IPS-20b (cell line): ENCODE measurements around the gene UBA1.
A peak's percentile ranks its signal among the peaks of the same experiment; 100 is the strongest.

Experiments used
- H3K27ac ChIP-seq: one replicate; pipeline ENCODE4 v1.5.1; 2013; ENCODE audit warnings: low read length
- H3K27me3 ChIP-seq: 2 replicates; pipeline ENCODE4 v1.6.1; 2013; ENCODE audit warnings: mild to moderate bottlenecking, low read length, inconsistent platforms; ENCODE audit not compliant: insufficient read depth
- H3K36me3 ChIP-seq: 2 replicates; pipeline ENCODE4 v1.6.1; 2013; ENCODE audit warnings: low read depth, mild to moderate bottlenecking, inconsistent platforms, low read length, moderate library complexity; ENCODE audit not compliant: insufficient read depth
- H3K4me1 ChIP-seq: 2 replicates; pipeline ENCODE4 v1.6.1; 2013; ENCODE audit warnings: mild to moderate bottlenecking, control low read depth, inconsistent platforms, low read length, moderate library complexity; ENCODE audit not compliant: insufficient read depth
- H3K4me3 ChIP-seq: 2 replicates; pipeline ENCODE4 v1.5.1; 2013; ENCODE audit warnings: mild to moderate bottlenecking, low read length, inconsistent platforms
- H3K9ac ChIP-seq: 2 replicates; pipeline ENCODE4 v1.6.1; 2013; ENCODE audit warnings: low read depth, mild to moderate bottlenecking, inconsistent platforms, low read length, moderate library complexity
- H3K9me3 ChIP-seq: 2 replicates; pipeline ENCODE4 v1.6.1; 2013; ENCODE audit warnings: mild to moderate bottlenecking, low read depth, low read length, inconsistent platforms; ENCODE audit not compliant: insufficient read depth

UBA1 gene

GRCh38 chrX:47193475-47194193, at the start of gene UBA1:
Gene UBA1, plus strand, starts transcription at chrX:47193829. Its CDS starts 4,974 bp downstream, at chrX:47198803.
- Histone ChIP-seq H3K4me3 (peak within 1 kb of the TSS; percentile 97), H3K27ac (peak within 1 kb of the TSS; percentile 70), H3K4me1 (peaks cover 24% of the 10 kb centered on the region), H3K9me3 (no peaks in the 10 kb centered on the region), H3K9ac (peak within 1 kb of the TSS; percentile 94), H3K36me3 (peaks cover 32% of the 10 kb centered on the region), H3K27me3 (no peaks in the 10 kb centered on the region)

- Histone ChIP-seq H3K4me3 (peak overlapping the region; percentile 92), H3K36me3 (peaks cover 18% of the 10 kb centered on the region; the same call in 1 of the 2 replicates), H3K27me3 (no peaks in the 10 kb centered on the region), H3K9ac (peak overlapping the region; percentile 94), H3K9me3 (no peaks in the 10 kb centered on the region), H3K4me1 (no peaks in the 10 kb centered on the region), H3K27ac (peak overlapping the region; percentile 98)
Observed at GRCh38 chrX:47143894-47144625, 49.6 kb upstream of the UBA1 start.

GRCh38 chrX:47144626-47145394, 48.8 kb upstream of the UBA1 start, which contains the start of the genes NDUFB11 and RBM10:
Gene NDUFB11, minus strand, starts transcription at chrX:47144702. Its CDS starts 23 bp downstream, at chrX:47144679.
Gene RBM10, plus strand, starts transcription at chrX:47145221. Its CDS starts 2,261 bp downstream, at chrX:47147482.
- Histone ChIP-seq H3K4me3 (peak within 1 kb of the TSS; percentile 92), H3K9me3 (no peaks in the 10 kb centered on the region), H3K4me1 (no peaks in the 10 kb centered on the region), H3K9ac (peak within 1 kb of the TSS; percentile 94), H3K27me3 (no peaks in the 10 kb centered on the region), H3K36me3 (peaks cover 18% of the 10 kb centered on the region; the same call in 1 of the 2 replicates), H3K27ac (peak within 1 kb of the TSS; percentile 98)

- Histone ChIP-seq H3K27me3 (no peaks in the 10 kb centered on the region), H3K27ac (peak overlapping the region; percentile 71), H3K36me3 (peaks cover 20% of the 10 kb centered on the region; the same call in 1 of the 2 replicates), H3K9me3 (no peaks in the 10 kb centered on the region), H3K4me3 (peak overlapping the region; percentile 92), H3K4me1 (no peaks in the 10 kb centered on the region), H3K9ac (peak overlapping the region; percentile 94; the same call in 1 of the 2 replicates)
Observed at GRCh38 chrX:47145395-47146120, 48.1 kb upstream of the UBA1 start.

GRCh38 chrX:47146121-47146935, 47.3 kb upstream of the UBA1 start:
- H3K27me3 ChIP-seq, result no peaks in the 10 kb centered on the region
- no peaks in the 10 kb centered on the region for H3K9me3 ChIP-seq
- H3K4me3 ChIP-seq, result peak overlapping the region; percentile 92
- H3K36me3 ChIP-seq, result peaks cover 22% of the 10 kb centered on the region
- H3K4me1 ChIP-seq, result no peaks in the 10 kb centered on the region
- H3K9ac ChIP-seq, result peak overlapping the region; percentile 94
- H3K27ac ChIP-seq, result no peak overlapping the region

GRCh38 chrX:47146936-47147859, 46.4 kb upstream of the UBA1 start:
- Histone ChIP-seq H3K27me3 (no peaks in the 10 kb centered on the region), H3K36me3 (peaks cover 23% of the 10 kb centered on the region), H3K9me3 (no peaks in the 10 kb centered on the region), H3K4me1 (no peaks in the 10 kb centered on the region), H3K27ac (no peak overlapping the region), H3K4me3 (peak overlapping the region; percentile 92; the same call in 1 of the 2 replicates), H3K9ac (peak overlapping the region; percentile 94)

GRCh38 chrX:47148946-47149345, 44.7 kb upstream of the UBA1 start:
- Histone ChIP-seq H3K4me3 (no peak overlapping the region), H3K27ac (no peak overlapping the region), H3K27me3 (no peaks in the 10 kb centered on the region), H3K9ac (no peak overlapping the region), H3K36me3 (peaks cover 26% of the 10 kb centered on the region), H3K9me3 (no peaks in the 10 kb centered on the region), H3K4me1 (no peaks in the 10 kb centered on the region)

GRCh38 chrX:47151435-47151834, 42.2 kb upstream of the UBA1 start:
- Histone ChIP-seq H3K9ac (no peak overlapping the region), H3K4me3 (no peak overlapping the region), H3K36me3 (peaks cover 36% of the 10 kb centered on the region), H3K27me3 (no peaks in the 10 kb centered on the region), H3K4me1 (no peaks in the 10 kb centered on the region), H3K27ac (no peak overlapping the region), H3K9me3 (no peaks in the 10 kb centered on the region)

- peaks cover 32% of the 10 kb centered on the region for H3K36me3 ChIP-seq
Observed at GRCh38 chrX:47156611-47157520, 36.8 kb upstream of the UBA1 start.

More at GRCh38 chrX:47156611-47157520, 36.8 kb upstream of the UBA1 start:
- no peaks in the 10 kb centered on the region for H3K27me3 ChIP-seq
- no peaks in the 10 kb centered on the region for H3K4me1 ChIP-seq
- no peak overlapping the region for H3K9ac ChIP-seq
- no peak overlapping the region for H3K4me3 ChIP-seq
- no peak overlapping the region for H3K27ac ChIP-seq
- H3K9me3 ChIP-seq, result no peaks in the 10 kb centered on the region
